ENCODE data around the gene PLCH2. TPM values are rescaled to one million over a fixed set of nuclear protein-coding genes. Genes with fewer than 3 reads are reported as not detected.

PLCH2 gene
- total RNA-seq, 2 experiments from 2014 or later: 1.4 to 2.2 TPM

GRCh38 chr1:2431518-2431917 is 44.6 kb upstream of the PLCH2 start:
- intact Hi-C loops (cut with micrococcal nuclease; ENCODE audit: unreplicated experiment): loop anchor here (5.0 kb wide), 1 partner anchor 116 kb away; no protein-coding TSS in a partner anchor
- POLR2A ChIA-PET: no interaction called here
- Histone ChIP-seq H3K4me3 (ENCODE audit: low read depth, low read length, poor library complexity, severe bottlenecking) (no peak overlapping the region), H3K36me3 (ENCODE audit: insufficient read depth, low read length) (no peaks in the 10 kb centered on the region), H2AFZ (ENCODE audit: low read length) (no peak overlapping the region), H3K4me2 (ENCODE audit: low read length) (no peak overlapping the region), H3K79me2 (ENCODE audit: insufficient read depth, low read depth, low read length) (no peaks in the 10 kb centered on the region), H3K9me3 (ENCODE audit: low read length) (no peaks in the 10 kb centered on the region), H4K20me1 (ENCODE audit: insufficient read depth, low read length) (no peaks in the 10 kb centered on the region; the same call in 1 of the 2 replicates), H3K4me1 (ENCODE audit: insufficient read depth, low read length, poor library complexity, severe bottlenecking) (no peaks in the 10 kb centered on the region), H3K9me2 (ENCODE audit: insufficient read depth, low read length) (no peaks in the 10 kb centered on the region), H3K27ac (ENCODE audit: low read depth, low read length, poor library complexity, severe bottlenecking) (no peak overlapping the region)
- TF ChIP-seq EZH2phosphoT487 (IDR thresholded peaks at IDR 0.05; ENCODE audit: borderline replicate concordance, low read depth, low read length): no peak
- TF ChIP-seq, protein P1, sequence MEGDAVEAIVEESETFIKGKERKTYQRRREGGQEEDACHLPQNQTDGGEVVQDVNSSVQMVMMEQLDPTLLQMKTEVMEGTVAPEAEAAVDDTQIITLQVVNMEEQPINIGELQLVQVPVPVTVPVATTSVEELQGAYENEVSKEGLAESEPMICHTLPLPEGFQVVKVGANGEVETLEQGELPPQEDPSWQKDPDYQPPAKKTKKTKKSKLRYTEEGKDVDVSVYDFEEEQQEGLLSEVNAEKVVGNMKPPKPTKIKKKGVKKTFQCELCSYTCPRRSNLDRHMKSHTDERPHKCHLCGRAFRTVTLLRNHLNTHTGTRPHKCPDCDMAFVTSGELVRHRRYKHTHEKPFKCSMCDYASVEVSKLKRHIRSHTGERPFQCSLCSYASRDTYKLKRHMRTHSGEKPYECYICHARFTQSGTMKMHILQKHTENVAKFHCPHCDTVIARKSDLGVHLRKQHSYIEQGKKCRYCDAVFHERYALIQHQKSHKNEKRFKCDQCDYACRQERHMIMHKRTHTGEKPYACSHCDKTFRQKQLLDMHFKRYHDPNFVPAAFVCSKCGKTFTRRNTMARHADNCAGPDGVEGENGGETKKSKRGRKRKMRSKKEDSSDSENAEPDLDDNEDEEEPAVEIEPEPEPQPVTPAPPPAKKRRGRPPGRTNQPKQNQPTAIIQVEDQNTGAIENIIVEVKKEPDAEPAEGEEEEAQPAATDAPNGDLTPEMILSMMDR (conservative IDR thresholded peaks at IDR 0.05; ENCODE audit: low read length): no peak
- BruUV-seq (replicated peaks): no TSS peak
- no peak for DNase-seq (ENCODE audit: low spot score)
- CTCF ChIA-PET (ENCODE audit: unreplicated experiment): no interaction called here

GRCh38 chr1:2432441-2432844 is 43.6 kb upstream of the PLCH2 start:
- ChIA-PET POLR2A (no interaction called here), CTCF (ENCODE audit: unreplicated experiment) (no interaction called here)
- Histone ChIP-seq H3K9me2 (ENCODE audit: insufficient read depth, low read length) (no peaks in the 10 kb centered on the region), H2AFZ (ENCODE audit: low read length) (no peak overlapping the region), H3K79me2 (ENCODE audit: insufficient read depth, low read depth, low read length) (no peaks in the 10 kb centered on the region), H3K4me2 (ENCODE audit: low read length) (no peak overlapping the region), H3K27ac (ENCODE audit: low read depth, low read length, poor library complexity, severe bottlenecking) (no peak overlapping the region), H3K4me1 (ENCODE audit: insufficient read depth, low read length, poor library complexity, severe bottlenecking) (no peaks in the 10 kb centered on the region), H3K4me3 (ENCODE audit: low read depth, low read length, poor library complexity, severe bottlenecking) (no peak overlapping the region), H3K36me3 (ENCODE audit: insufficient read depth, low read length) (no peaks in the 10 kb centered on the region), H4K20me1 (ENCODE audit: insufficient read depth, low read length) (no peaks in the 10 kb centered on the region; the same call in 1 of the 2 replicates), H3K9me3 (ENCODE audit: low read length) (no peaks in the 10 kb centered on the region)
- TF ChIP-seq, protein P1 (conservative IDR thresholded peaks at IDR 0.05; ENCODE audit: low read length): no peak
- TF ChIP-seq EZH2phosphoT487 (IDR thresholded peaks at IDR 0.05; ENCODE audit: borderline replicate concordance, low read depth, low read length): no peak
- intact Hi-C loops (cut with micrococcal nuclease; ENCODE audit: unreplicated experiment): loop anchor here (5.0 kb wide), 1 partner anchor 115 kb away; no protein-coding TSS in a partner anchor
- DNase-seq (ENCODE audit: low spot score): no peak
- BruUV-seq (replicated peaks): no TSS peak

- intact Hi-C loops (cut with micrococcal nuclease; ENCODE audit: unreplicated experiment): loop anchor here (5.0 kb wide), 1 partner anchor 114 kb away; no protein-coding TSS in a partner anchor
Observed at GRCh38 chr1:2433196-2433595, 42.9 kb upstream of the PLCH2 start.

More at GRCh38 chr1:2433196-2433595, 42.9 kb upstream of the PLCH2 start:
- POLR2A ChIA-PET: no interaction called here
- H3K36me3 ChIP-seq (ENCODE audit: insufficient read depth, low read length): no peaks in the 10 kb centered on the region
- no peaks in the 10 kb centered on the region for H3K4me1 ChIP-seq (ENCODE audit: insufficient read depth, low read length, poor library complexity, severe bottlenecking)
- H3K9me3 ChIP-seq (ENCODE audit: low read length): no peaks in the 10 kb centered on the region
- H3K4me3 ChIP-seq (ENCODE audit: low read depth, low read length, poor library complexity, severe bottlenecking): no peak overlapping the region
- H3K9me2 ChIP-seq (ENCODE audit: insufficient read depth, low read length): no peaks in the 10 kb centered on the region
- H4K20me1 ChIP-seq (ENCODE audit: insufficient read depth, low read length): no peaks in the 10 kb centered on the region; the same call in 1 of the 2 replicates
- TF ChIP-seq EZH2phosphoT487 (IDR thresholded peaks at IDR 0.05; ENCODE audit: borderline replicate concordance, low read depth, low read length): no peak
- TF ChIP-seq, protein P1 (conservative IDR thresholded peaks at IDR 0.05; ENCODE audit: low read length): no peak
- no peak for DNase-seq (ENCODE audit: low spot score)
- CTCF ChIA-PET (ENCODE audit: unreplicated experiment): no interaction called here
- no peak overlapping the region for H3K4me2 ChIP-seq (ENCODE audit: low read length)
- H2AFZ ChIP-seq (ENCODE audit: low read length): no peak overlapping the region
- H3K27ac ChIP-seq (ENCODE audit: low read depth, low read length, poor library complexity, severe bottlenecking): no peak overlapping the region
- no peaks in the 10 kb centered on the region for H3K79me2 ChIP-seq (ENCODE audit: insufficient read depth, low read depth, low read length)
- BruUV-seq (replicated peaks): no TSS peak
